HFFc6 (cell line): ENCODE measurements around the gene RNF182. TPM values are rescaled to one million over a fixed set of nuclear protein-coding genes. Genes with fewer than 3 reads are reported as not detected.

Experiments used
- DNase-seq: peaks from one replicate; pipeline ENCODE4 v3.0.0-alpha.2; 2018
- H3K27ac Mint-ChIP-seq: 2 replicates; pipeline ENCODE4 v1.8.0; 2020; ENCODE audit warnings: mild to moderate bottlenecking, mixed read lengths
- H3K27me3 Mint-ChIP-seq: 2 replicates; pipeline ENCODE4 v1.8.0; 2021; ENCODE audit warnings: mild to moderate bottlenecking, moderate library complexity, mixed read lengths; ENCODE audit not compliant: insufficient read depth
- H3K36me3 Mint-ChIP-seq: 2 replicates; pipeline ENCODE4 v1.8.0; 2021; ENCODE audit warnings: low read depth, mixed read lengths
- H3K4me1 Mint-ChIP-seq: 2 replicates; pipeline ENCODE4 v1.8.0; 2020; ENCODE audit warnings: low read depth, mixed read lengths
- H3K4me3 Mint-ChIP-seq: 2 replicates; pipeline ENCODE4 v1.8.0; 2020; ENCODE audit warnings: mild to moderate bottlenecking, moderate library complexity, mixed read lengths
- H3K9me3 Mint-ChIP-seq: 2 replicates; pipeline ENCODE4 v1.8.0; 2020; ENCODE audit warnings: mild to moderate bottlenecking, mixed read lengths
- CTCF ChIP-seq: fragments of 200-600 bp; sonication (generic); IDR thresholded peaks from 2 replicates; pipeline ENCODE4 v1.5.0; 2021; ENCODE audit warnings: antibody characterized with exemption, mild to moderate bottlenecking
- total RNA-seq, 6 experiments: library from RNA; stranded (reverse); fragmentation: NEBNext Ultra II Directional; extraction: Animal tissue kit (Norgen Biotek cat#: 25700); gene quantifications; 2 replicates in 1 of 6; 3 replicates in 5 of 6; pipeline ENCODE4 v1.2.3, GENCODE V29; 2021

RNF182 gene
- total RNA-seq, 6 experiments from 2014 or later: 0.48 to 6.1 (median 0.84) TPM

GRCh38 chr6:13946506-13946905 is 21.8 kb downstream of the RNF182 start:
- Mint-ChIP-seq H3K36me3 (peaks cover 15% of the 10 kb centered on the region; the same call in 1 of the 2 replicates), H3K4me1 (peaks cover 12% of the 10 kb centered on the region; the same call in 1 of the 2 replicates), H3K9me3 (peaks cover 12% of the 10 kb centered on the region), H3K4me3 (no peak overlapping the region), H3K27ac (no peak overlapping the region; the same call in 1 of the 2 replicates), H3K27me3 (no peaks in the 10 kb centered on the region)
- no peak for DNase-seq
- TF ChIP-seq CTCF: no peak

GRCh38 chr6:13947611-13948178 is 22.9 kb downstream of the RNF182 start:
- Mint-ChIP-seq H3K9me3 (peaks cover 2% of the 10 kb centered on the region), H3K4me1 (peaks cover 23% of the 10 kb centered on the region; the same call in 1 of the 2 replicates), H3K27ac (no peak overlapping the region), H3K4me3 (no peak overlapping the region), H3K36me3 (peaks cover 7% of the 10 kb centered on the region; the same call in 1 of the 2 replicates), H3K27me3 (no peaks in the 10 kb centered on the region)
- DNase-seq: no peak
- TF ChIP-seq CTCF: no peak

GRCh38 chr6:13952101-13952500 is 27.3 kb downstream of the RNF182 start:
- Mint-ChIP-seq H3K4me1 (peaks cover 27% of the 10 kb centered on the region), H3K27me3 (no peaks in the 10 kb centered on the region), H3K36me3 (peaks cover 5% of the 10 kb centered on the region; the same call in 1 of the 2 replicates), H3K4me3 (no peak overlapping the region), H3K27ac (no peak overlapping the region; the same call in 1 of the 2 replicates), H3K9me3 (no peaks in the 10 kb centered on the region; the same call in 1 of the 2 replicates)
- TF ChIP-seq CTCF: no peak
- no peak for DNase-seq

- Mint-ChIP-seq H3K27ac (peak overlapping the region; percentile 56; the same call in 1 of the 2 replicates), H3K4me3 (peak overlapping the region; percentile 14; the same call in 1 of the 2 replicates), H3K36me3 (peaks cover 5% of the 10 kb centered on the region; the same call in 1 of the 2 replicates), H3K9me3 (no peaks in the 10 kb centered on the region; the same call in 1 of the 2 replicates), H3K4me1 (peaks cover 22% of the 10 kb centered on the region), H3K27me3 (no peaks in the 10 kb centered on the region)
- peak; percentile 64 for DNase-seq
- TF ChIP-seq CTCF: no peak
These were observed 28.4 kb downstream of the RNF182 start for GRCh38 chr6:13953061-13953705.

GRCh38 chr6:13965582-13966127 is 40.9 kb downstream of the RNF182 start:
- Mint-ChIP-seq H3K36me3 (peaks cover 8% of the 10 kb centered on the region; the same call in 1 of the 2 replicates), H3K4me1 (no peaks in the 10 kb centered on the region; the same call in 1 of the 2 replicates), H3K9me3 (peaks cover 10% of the 10 kb centered on the region), H3K27me3 (no peaks in the 10 kb centered on the region), H3K27ac (no peak overlapping the region), H3K4me3 (no peak overlapping the region)
- no peak for DNase-seq
- TF ChIP-seq CTCF: no peak
